Activated B cell treated with CpG ODN at 0.5 μM for 24 hours (primary cell): ENCODE data around the gene HEMK1. TPM values are rescaled to one million over a fixed set of nuclear protein-coding genes. Genes with fewer than 3 reads are reported as not detected.

ENCODE experiments used
- ATAC-seq: fragments of 200-7000 bp; cut with Tn5 transposase; one replicate; pipeline ENCODE4 v1.10.0; 2021; ENCODE audit warnings: low read depth, mild to moderate bottlenecking, moderate library complexity
- CTCF ChIA-PET: fragments of 350-600 bp; sonication (Branson Sonifier 250); formaldehyde crosslinking; loops from one replicate; lab custom pipeline; 2021; ENCODE audit warnings: antibody characterized with exemption; lab: Charles Lee
- POLR2A ChIA-PET: fragments of 350-600 bp; sonication (Branson Sonifier 250); formaldehyde crosslinking; loops from one replicate; lab custom pipeline; 2021; ENCODE audit warnings: antibody characterized with exemption; lab: Charles Lee
- DNase-seq: peaks from one replicate; pipeline ENCODE4 v3.0.0; 2022
- H3K27ac Mint-ChIP-seq: one replicate; pipeline ENCODE4 v1.8.0; 2020; ENCODE audit warnings: mixed read lengths
- H3K27me3 Mint-ChIP-seq: one replicate; pipeline ENCODE4 v1.8.0; 2021; ENCODE audit warnings: mixed read lengths
- H3K36me3 Mint-ChIP-seq: one replicate; pipeline ENCODE4 v1.8.0; 2021; ENCODE audit warnings: low read depth, mixed read lengths
- H3K4me1 Mint-ChIP-seq: one replicate; pipeline ENCODE4 v1.8.0; 2021; ENCODE audit warnings: mixed read lengths
- H3K4me3 Mint-ChIP-seq: one replicate; pipeline ENCODE4 v1.8.0; 2020; ENCODE audit warnings: mild to moderate bottlenecking, mixed read lengths
- H3K9me3 Mint-ChIP-seq: one replicate; pipeline ENCODE4 v1.8.0; 2020; ENCODE audit warnings: mixed read lengths
- intact Hi-C: fragments of 100-400 bp; cut with micrococcal nuclease; formaldehyde crosslinking; loops from one replicate; pipeline ENCODE4 v1.15.1; 2024
- total RNA-seq: library from RNA; stranded (reverse); gene quantifications from 2 replicates; pipeline ENCODE4 v1.2.3, GENCODE V29; 2022
- TF ChIP-seq, protein P1 (sequence below): fragments of 200-600 bp; IDR thresholded peaks from one replicate; pipeline ENCODE4 v1.8.0; 2022; ENCODE audit warnings: antibody characterized with exemption, mild to moderate bottlenecking

Gene HEMK1
- total RNA-seq, 1 donor from 2014 or later: 26.9 TPM

DNA sequence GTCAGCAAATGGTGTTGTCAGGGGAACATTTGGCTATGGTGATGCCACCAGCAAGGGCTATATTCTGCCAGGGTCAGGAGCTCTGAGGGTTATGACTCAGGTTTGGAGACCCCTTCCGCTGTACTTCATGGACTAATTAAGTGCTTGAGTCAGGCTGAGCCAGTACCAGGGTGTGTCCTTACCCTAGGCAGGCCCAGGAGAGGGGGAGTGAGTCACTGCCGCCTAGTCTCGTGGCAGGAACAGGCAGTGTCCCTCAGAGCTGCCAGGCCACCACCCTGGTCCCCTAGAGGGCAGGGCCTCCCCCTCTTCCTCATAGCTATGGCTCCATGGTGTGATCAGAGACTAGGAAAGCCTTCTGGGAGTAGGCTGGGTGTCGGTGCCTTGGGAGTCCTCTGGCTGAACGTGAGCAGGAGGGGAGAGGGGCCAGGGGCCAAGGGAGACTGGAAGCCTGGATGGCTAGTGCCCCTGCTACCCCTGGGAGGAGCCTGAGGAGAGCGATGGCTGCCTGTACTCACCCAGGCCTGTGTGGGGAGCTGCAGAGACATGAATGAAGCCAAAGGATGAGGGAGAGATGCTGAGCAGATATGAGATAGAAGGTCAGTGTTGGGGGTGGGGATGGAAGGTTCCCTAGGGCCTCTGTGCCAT, 58.2 kb downstream of the HEMK1 start:
- DNase-seq (no peak), ATAC-seq (no peak)
- intact Hi-C loops: no loop called here
- Mint-ChIP-seq H3K27me3 (no peaks in the 10 kb centered on the region), H3K36me3 (no peaks in the 10 kb centered on the region), H3K4me3 (no peak overlapping the region), H3K4me1 (peaks cover 43% of the 10 kb centered on the region), H3K9me3 (no peaks in the 10 kb centered on the region), H3K27ac (no peak overlapping the region)
- POLR2A ChIA-PET: interaction anchor here (0.7 kb wide), 1 partner anchor 8 kb away, joined by 4 read pairs; no protein-coding TSS in a partner anchor
- CTCF ChIA-PET: no interaction called here
- TF ChIP-seq, protein P1, sequence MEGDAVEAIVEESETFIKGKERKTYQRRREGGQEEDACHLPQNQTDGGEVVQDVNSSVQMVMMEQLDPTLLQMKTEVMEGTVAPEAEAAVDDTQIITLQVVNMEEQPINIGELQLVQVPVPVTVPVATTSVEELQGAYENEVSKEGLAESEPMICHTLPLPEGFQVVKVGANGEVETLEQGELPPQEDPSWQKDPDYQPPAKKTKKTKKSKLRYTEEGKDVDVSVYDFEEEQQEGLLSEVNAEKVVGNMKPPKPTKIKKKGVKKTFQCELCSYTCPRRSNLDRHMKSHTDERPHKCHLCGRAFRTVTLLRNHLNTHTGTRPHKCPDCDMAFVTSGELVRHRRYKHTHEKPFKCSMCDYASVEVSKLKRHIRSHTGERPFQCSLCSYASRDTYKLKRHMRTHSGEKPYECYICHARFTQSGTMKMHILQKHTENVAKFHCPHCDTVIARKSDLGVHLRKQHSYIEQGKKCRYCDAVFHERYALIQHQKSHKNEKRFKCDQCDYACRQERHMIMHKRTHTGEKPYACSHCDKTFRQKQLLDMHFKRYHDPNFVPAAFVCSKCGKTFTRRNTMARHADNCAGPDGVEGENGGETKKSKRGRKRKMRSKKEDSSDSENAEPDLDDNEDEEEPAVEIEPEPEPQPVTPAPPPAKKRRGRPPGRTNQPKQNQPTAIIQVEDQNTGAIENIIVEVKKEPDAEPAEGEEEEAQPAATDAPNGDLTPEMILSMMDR: no peak

DNA sequence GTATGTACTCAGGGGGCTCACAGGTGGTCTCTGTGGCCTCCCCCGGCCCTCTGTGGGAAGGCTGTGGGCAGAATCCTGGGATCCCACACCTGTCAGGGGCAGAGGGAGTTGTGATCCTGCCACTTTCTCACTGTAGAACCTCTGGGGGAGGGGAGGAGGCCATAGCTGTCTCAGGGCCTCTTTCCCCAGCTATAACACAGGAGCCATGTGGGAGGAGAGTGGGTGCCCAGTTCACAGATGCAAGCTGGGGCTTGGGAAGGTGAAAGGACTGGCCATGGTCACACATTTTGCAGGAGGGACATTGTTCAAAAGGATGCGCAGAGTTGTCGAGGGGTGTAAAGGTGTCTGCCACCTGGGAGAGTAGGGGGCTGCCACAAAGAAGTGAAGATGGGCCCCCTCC, 59.3 kb downstream of the HEMK1 start:
- H3K4me1 Mint-ChIP-seq: peaks cover 47% of the 10 kb centered on the region
- POLR2A ChIA-PET: no interaction called here
- H3K27ac Mint-ChIP-seq: no peak overlapping the region

DNA sequence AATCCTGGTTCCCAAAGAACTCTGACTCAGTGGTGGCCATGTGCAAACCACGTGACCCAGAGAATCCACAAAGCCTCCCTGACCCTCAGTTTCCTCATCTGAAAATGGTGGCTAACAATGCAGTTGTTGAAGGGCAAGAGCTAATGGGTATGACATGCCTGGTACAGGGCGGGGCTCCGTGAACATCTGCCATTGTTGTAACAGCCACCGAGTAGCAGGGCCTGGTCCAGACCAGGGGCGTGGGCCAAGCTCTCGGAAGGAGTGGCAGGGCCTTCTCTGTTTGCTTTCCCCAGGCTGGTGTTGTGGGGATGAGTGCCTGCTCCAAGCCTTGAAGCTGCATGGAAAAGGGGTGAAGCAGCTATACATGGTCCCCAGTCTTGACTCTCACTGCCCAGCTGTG, 61.1 kb downstream of the HEMK1 start:
- Mint-ChIP-seq H3K27ac (no peak overlapping the region), H3K27me3 (no peaks in the 10 kb centered on the region), H3K36me3 (no peaks in the 10 kb centered on the region), H3K4me1 (peaks cover 31% of the 10 kb centered on the region), H3K4me3 (no peak overlapping the region), H3K9me3 (no peaks in the 10 kb centered on the region)
- intact Hi-C loops: no loop called here
- no peak for DNase-seq
- ChIA-PET POLR2A (no interaction called here), CTCF (interaction anchor here (2.0 kb wide), 1 partner anchor 15 kb away, joined by 10 read pairs; no protein-coding TSS in a partner anchor)
- TF ChIP-seq, protein P1: no peak
- no peak for ATAC-seq

More for the DNA sequence above, 59.3 kb downstream of the HEMK1 start:
- CTCF ChIA-PET: no interaction called here
- H3K27me3 Mint-ChIP-seq: no peaks in the 10 kb centered on the region
- H3K9me3 Mint-ChIP-seq: no peaks in the 10 kb centered on the region
- intact Hi-C loops: no loop called here
- H3K4me3 Mint-ChIP-seq: no peak overlapping the region
- no peaks in the 10 kb centered on the region for H3K36me3 Mint-ChIP-seq
- no peak for ATAC-seq
- TF ChIP-seq, protein P1: no peak
- DNase-seq: no peak

DNA sequence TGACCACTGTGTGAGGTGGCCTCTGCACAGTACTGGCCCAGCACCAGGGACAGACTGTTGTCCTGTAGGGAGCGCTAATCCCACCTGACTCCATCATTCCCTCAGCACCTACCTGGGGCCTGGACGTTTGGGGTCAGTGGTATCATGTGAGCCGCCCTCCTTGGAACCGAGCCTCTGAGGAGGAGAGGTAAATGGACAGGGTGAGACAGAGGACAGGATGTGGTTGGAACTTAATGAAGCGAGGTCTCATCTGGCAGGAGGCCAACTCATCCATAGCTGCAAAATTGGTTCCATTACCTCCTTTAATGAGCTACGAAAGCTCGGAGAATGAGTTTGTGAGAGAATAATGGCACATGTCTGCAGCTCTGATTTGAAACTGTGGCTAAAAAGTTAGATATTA, 61.6 kb downstream of the HEMK1 start:
- no peaks in the 10 kb centered on the region for H3K9me3 Mint-ChIP-seq
- intact Hi-C loops: no loop called here
- no peaks in the 10 kb centered on the region for H3K36me3 Mint-ChIP-seq
- DNase-seq: no peak
- H3K4me1 Mint-ChIP-seq: peaks cover 31% of the 10 kb centered on the region
- no peak for ATAC-seq
- H3K4me3 Mint-ChIP-seq: no peak overlapping the region
- ChIA-PET CTCF (interaction anchor here (2.0 kb wide), 1 partner anchor 15 kb away, joined by 10 read pairs; no protein-coding TSS in a partner anchor), POLR2A (no interaction called here)
- H3K27ac Mint-ChIP-seq: no peak overlapping the region
- H3K27me3 Mint-ChIP-seq: no peaks in the 10 kb centered on the region
- TF ChIP-seq, protein P1: no peak

DNA sequence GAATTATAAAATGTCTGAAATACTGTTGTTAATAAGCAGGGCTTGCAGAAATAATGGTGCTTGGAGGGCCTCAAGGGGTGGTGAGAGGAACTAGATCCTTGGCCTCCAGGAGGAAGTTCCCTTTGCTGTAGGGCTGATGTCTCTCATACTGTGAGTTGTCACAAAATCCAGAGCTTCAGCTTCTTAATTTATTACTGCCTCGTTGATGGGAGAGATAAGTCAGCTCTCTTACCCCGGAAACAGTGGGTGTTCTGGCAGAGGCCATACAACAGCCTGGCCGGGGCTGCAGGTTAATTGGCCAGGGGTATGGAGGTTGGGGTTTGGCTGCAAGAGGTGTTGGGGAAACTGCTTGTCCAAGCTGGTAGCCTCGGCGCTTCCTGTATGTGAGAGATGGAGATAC, 63.1 kb downstream of the HEMK1 start:
- H3K4me1 Mint-ChIP-seq: peaks cover 31% of the 10 kb centered on the region
- TF ChIP-seq, protein P1: no peak
- no peak overlapping the region for H3K4me3 Mint-ChIP-seq
- CTCF ChIA-PET: interaction anchor here (0.9 to 2.0 kb wide), 2 partner anchors 17 to 42 kb away, joined by 3 to 10 read pairs; no protein-coding TSS in a partner anchor
- no peaks in the 10 kb centered on the region for H3K9me3 Mint-ChIP-seq
- intact Hi-C loops: no loop called here
- POLR2A ChIA-PET: no interaction called here
- H3K27me3 Mint-ChIP-seq: no peaks in the 10 kb centered on the region
- no peaks in the 10 kb centered on the region for H3K36me3 Mint-ChIP-seq
- no peak for DNase-seq
- no peak overlapping the region for H3K27ac Mint-ChIP-seq
- ATAC-seq: no peak
